Naive B cell (primary cell): ENCODE measurements around the gene VIPR2. TPM values are rescaled to one million over a fixed set of nuclear protein-coding genes. Genes with fewer than 3 reads are reported as not detected.
"Not testable (repeated sequence)": the region's sequence is repeated elsewhere in the genome, so short reads cannot be mapped to it uniquely, and the experiment has no call there.

Experiments
- ATAC-seq, 2 donors: fragments of 150-1000 bp; cut with Tn5 transposase; 2 replicates each; pipeline ENCODE4 v1.10.0; 2021; ENCODE audit warnings: low read depth in 2 of 2, mild to moderate bottlenecking in 2 of 2, moderate library complexity in 2 of 2
- DNase-seq: peaks from one replicate; pipeline ENCODE4 v3.0.0; 2022
- H3K27ac Mint-ChIP-seq, 6 donors: one replicate each; pipeline ENCODE4 v1.8.0; 2020 to 2022; ENCODE audit warnings: mild to moderate bottlenecking in 6 of 6, mixed read lengths in 6 of 6, moderate library complexity in 5 of 6, inconsistent platforms in 2 of 6
- H3K27me3 Mint-ChIP-seq, 3 donors: one replicate each; pipeline ENCODE4 v1.8.0; 2021 to 2022; ENCODE audit warnings: mixed read lengths in 3 of 3, mild to moderate bottlenecking in 1 of 3
- H3K36me3 Mint-ChIP-seq, 2 donors: one replicate each; pipeline ENCODE4 v1.8.0; 2020 to 2022; ENCODE audit warnings: mixed read lengths in 2 of 2, inconsistent platforms in 1 of 2, mild to moderate bottlenecking in 1 of 2
- H3K4me1 Mint-ChIP-seq, 3 donors: one replicate each; pipeline ENCODE4 v1.8.0; 2020 to 2022; ENCODE audit warnings: mixed read lengths in 3 of 3, inconsistent platforms in 1 of 3, mild to moderate bottlenecking in 1 of 3, moderate library complexity in 1 of 3
- H3K4me3 Mint-ChIP-seq, 8 donors: one replicate each; pipeline ENCODE4 v1.8.0; 2020 to 2022; ENCODE audit warnings: mild to moderate bottlenecking in 8 of 8, mixed read lengths in 8 of 8, moderate library complexity in 8 of 8, inconsistent platforms in 2 of 8
- H3K9me3 Mint-ChIP-seq, 7 donors: one replicate each; pipeline ENCODE4 v1.8.0; 2020 to 2022; ENCODE audit warnings: mixed read lengths in 7 of 7, mild to moderate bottlenecking in 5 of 7, inconsistent platforms in 2 of 7, moderate library complexity in 1 of 7
- polyA plus RNA-seq, 6 donors: library from polyadenylated mRNA; unstranded; fragments of 300-500 nt; fragmentation: Illumina TruSeq; gene quantifications; one replicate each; pipeline ENCODE4 v1.2.3, GENCODE V29; 2021; ENCODE audit warnings: low read depth in 6 of 6

The VIPR2 gene
- polyA plus RNA-seq, 6 donors from 2014 or later, result not detected

DNA sequence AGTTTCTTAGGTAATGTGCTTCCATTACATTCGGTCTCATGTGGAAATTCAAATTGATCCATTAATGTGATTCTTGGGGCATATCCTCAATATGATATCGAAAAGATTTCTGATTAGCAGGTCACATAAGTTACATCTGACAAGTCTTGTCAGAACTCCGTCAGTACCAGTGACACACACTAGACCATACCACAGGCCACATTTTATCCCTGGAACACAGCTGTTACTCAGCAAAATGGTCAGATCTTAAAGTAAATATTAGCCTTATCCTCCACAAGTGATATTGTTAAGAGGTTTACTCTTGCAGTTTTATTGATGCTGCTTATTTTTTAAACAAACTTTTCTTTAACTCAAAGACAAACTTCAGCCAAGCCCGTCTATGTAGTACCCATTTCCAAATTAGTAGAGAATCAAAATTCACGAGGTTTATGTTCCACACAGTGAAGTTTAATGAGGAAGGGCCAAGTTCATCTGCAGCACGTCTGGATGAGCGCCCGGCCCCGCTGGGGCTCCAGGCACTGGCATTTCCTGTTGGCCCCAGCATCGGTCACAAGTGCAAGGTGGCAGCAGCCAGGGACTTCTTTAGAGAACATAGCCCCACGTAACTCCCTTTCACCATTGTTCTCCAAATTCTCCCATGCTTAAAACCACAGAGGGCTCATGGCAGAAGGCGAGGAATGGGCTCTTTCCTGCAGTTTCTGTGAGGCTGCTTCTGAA lies 132.2 kb downstream of the VIPR2 start:
- ATAC-seq, result no peak
- no peaks in the 10 kb centered on the region for H3K36me3 Mint-ChIP-seq
- H3K4me3 Mint-ChIP-seq, result no peak overlapping the region
- H3K27me3 Mint-ChIP-seq, result peaks cover 0 to 12% (median 0%) of the 10 kb centered on the region in 3 donors
- no peaks in the 10 kb centered on the region for H3K9me3 Mint-ChIP-seq
- H3K4me1 Mint-ChIP-seq, result peaks cover 0 to 4% (median 3%) of the 10 kb centered on the region in 3 donors
- DNase-seq, result no peak
- peak overlapping the region in 1 of 6 donors; percentile 42 for H3K27ac Mint-ChIP-seq

DNA sequence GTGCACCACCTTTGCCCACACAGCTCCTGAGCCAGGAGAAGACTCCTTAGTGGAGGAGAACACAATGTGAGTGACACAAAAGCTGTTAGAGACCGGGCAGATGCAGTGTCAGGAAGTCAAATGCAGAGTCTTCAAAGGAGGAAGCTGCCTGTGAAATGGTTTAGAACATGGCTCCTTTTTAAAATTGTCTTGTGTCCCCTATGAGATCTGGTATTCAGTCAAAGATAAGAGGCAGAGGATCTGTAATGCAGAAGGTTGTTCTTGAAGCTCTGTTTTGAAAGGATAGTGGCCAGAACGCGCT lies 133.0 kb downstream of the VIPR2 start:
- H3K4me3 Mint-ChIP-seq, result no peak overlapping the region
- ATAC-seq (no peak), DNase-seq (no peak)
- H3K36me3 Mint-ChIP-seq, result no peaks in the 10 kb centered on the region
- H3K27ac Mint-ChIP-seq, result peak overlapping the region in 2 of 6 donors; percentile 6 to 13
- no peaks in the 10 kb centered on the region for H3K9me3 Mint-ChIP-seq
- peaks cover 0 to 4% (median 3%) of the 10 kb centered on the region in 3 donors for H3K4me1 Mint-ChIP-seq
- peaks cover 0 to 12% (median 0%) of the 10 kb centered on the region in 3 donors for H3K27me3 Mint-ChIP-seq

DNA sequence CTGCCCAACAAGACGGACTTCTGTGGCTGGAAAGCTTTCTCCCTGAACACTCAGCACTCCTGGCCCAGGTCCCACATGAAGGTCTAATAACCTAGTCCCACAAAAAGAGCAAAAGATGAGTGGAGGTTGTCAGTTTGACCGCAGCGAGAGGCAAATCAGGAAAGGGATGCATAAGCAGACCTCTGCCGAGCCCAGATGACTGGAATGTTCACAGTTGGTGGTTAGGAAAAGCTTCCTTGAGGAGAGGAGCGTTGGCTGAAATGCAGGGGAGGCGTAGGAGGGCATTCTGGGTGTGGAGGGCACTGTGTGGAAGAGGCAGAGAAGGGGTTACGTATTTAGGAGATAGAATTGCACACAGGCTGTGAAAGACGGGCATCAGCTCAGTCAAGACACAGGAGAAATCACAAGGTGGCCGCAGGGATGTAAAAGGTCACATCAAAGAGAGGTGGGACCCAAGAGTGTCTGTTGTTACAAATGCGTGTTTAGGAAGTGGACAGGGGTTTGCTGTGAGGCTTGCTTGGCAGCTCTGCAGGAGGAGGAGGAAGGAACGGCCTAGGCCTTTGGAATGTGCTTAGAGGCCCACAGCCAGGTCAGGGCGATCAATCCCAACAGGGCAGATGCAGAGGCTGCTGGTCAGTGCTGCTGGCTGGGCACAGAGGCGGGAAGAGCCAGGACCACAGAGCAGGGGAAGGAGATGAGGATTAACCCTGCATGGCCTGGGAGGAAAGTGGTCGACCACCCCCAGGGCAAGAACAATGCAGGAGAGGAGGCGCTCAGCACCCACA lies 133.5 kb downstream of the VIPR2 start:
- peaks cover 0 to 12% (median 0%) of the 10 kb centered on the region in 3 donors for H3K27me3 Mint-ChIP-seq
- H3K9me3 Mint-ChIP-seq, result no peaks in the 10 kb centered on the region
- peak overlapping the region in 2 of 6 donors; percentile 26 to 43 for H3K27ac Mint-ChIP-seq
- DNase-seq, result no peak
- no peak for ATAC-seq
- peaks cover 0 to 4% (median 3%) of the 10 kb centered on the region in 3 donors for H3K4me1 Mint-ChIP-seq
- no peak overlapping the region for H3K4me3 Mint-ChIP-seq
- H3K36me3 Mint-ChIP-seq, result no peaks in the 10 kb centered on the region

DNA sequence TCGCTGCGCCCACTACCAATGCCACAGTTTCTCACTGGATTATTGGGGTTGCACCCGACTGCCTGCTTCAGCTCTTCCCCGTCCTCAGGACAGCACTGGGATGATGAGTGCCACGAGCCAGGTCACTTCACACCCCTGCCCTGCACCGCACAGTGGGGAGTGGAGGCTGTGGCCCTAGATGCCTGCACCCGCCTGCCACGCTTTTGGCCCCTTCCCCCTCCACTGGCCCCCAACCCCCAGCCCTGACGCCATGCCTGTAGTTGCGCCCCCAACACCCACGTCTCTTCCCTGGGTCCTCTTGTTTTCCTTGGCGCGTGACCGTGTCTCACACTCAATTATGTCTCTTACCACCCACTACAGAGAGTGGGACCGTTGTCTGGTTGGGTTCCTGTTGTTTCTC lies 134.3 kb downstream of the VIPR2 start:
- H3K4me1 Mint-ChIP-seq, result peaks cover 0 to 4% (median 3%) of the 10 kb centered on the region in 3 donors
- ATAC-seq (no peak), DNase-seq (no peak)
- H3K36me3 Mint-ChIP-seq, result no peaks in the 10 kb centered on the region
- no peak overlapping the region for H3K4me3 Mint-ChIP-seq
- H3K27ac Mint-ChIP-seq, result no peak overlapping the region
- H3K27me3 Mint-ChIP-seq, result peaks cover 0 to 12% (median 0%) of the 10 kb centered on the region in 3 donors
- no peaks in the 10 kb centered on the region for H3K9me3 Mint-ChIP-seq

DNA sequence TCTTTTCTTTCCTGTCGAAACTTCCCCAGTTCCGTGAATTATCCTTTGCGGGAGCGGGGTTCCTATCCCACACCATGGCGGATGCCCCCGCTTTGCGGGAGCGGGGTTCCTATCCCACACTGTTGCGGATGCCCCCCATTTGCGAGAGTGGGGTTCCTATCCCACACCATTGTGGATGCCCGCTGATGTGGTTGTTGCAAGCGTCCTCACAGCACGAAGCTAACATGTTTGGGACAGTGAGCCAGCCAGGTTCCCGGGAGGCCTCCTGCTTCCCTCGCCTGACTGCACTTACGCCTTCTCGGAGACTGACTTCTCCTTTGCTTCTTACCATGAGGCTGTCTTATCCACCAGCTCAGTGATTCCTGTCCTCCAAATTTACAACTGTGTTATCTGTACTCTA lies 134.7 kb downstream of the VIPR2 start:
- Mint-ChIP-seq H3K36me3 (no peaks in the 10 kb centered on the region), H3K4me3 (no peak overlapping the region), H3K27ac (no peak overlapping the region), H3K27me3 (peaks cover 0 to 12% (median 0%) of the 10 kb centered on the region in 3 donors), H3K4me1 (peaks cover 0 to 4% (median 0%) of the 10 kb centered on the region in 3 donors), H3K9me3 (no peaks in the 10 kb centered on the region)
- ATAC-seq (no peak), DNase-seq (no peak)

DNA sequence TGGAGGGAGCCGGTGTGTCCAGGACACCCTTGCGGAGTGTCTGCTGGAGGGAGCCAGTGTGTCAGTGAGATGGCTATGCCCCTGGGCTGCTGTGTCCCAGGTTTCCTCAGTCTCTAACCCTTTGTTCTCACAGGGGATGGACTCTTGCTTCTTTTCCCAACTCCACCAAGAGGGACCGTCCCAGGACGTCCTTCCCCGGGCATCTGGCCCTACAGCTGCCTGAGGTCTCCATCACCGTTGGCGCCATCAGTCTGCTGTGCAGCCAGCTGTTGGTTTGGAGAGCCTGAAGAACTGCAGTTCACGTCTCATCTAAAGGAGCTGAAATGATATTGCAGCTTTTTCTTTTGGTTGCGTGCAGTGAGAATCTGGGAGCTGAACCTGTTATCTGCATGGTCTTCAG lies 136.2 kb downstream of the VIPR2 start:
- no peak overlapping the region for H3K27ac Mint-ChIP-seq
- peaks cover 0 to 12% (median 0%) of the 10 kb centered on the region in 3 donors for H3K27me3 Mint-ChIP-seq
- DNase-seq, result no peak
- no peaks in the 10 kb centered on the region for H3K9me3 Mint-ChIP-seq
- ATAC-seq, result no peak
- no peaks in the 10 kb centered on the region for H3K36me3 Mint-ChIP-seq
- peaks cover 0 to 4% (median 0%) of the 10 kb centered on the region in 3 donors for H3K4me1 Mint-ChIP-seq
- no peak overlapping the region for H3K4me3 Mint-ChIP-seq

DNA sequence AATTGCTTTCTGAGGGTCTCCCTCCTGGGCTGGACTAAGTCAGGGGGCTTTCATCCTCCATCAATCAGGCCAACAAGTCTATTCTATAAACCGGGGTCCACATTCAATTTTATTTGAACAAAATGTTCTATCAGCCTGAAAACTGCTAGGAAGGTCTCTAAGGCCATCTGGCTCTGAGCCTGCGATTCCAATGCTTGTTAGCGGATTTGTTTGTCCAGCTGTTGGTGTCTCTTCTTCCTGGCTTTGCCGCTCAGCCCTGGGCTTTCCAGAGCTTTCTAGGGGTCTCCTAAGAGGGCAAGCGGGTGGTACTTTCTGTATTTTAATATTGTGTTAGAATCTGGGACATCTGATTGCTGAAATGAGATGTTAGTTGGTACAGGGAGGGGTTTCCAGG lies 136.7 kb downstream of the VIPR2 start:
- DNase-seq (no peak), ATAC-seq (no peak)
- Mint-ChIP-seq H3K4me1 (peaks cover 0 to 4% (median 0%) of the 10 kb centered on the region in 3 donors), H3K9me3 (no peaks in the 10 kb centered on the region), H3K27me3 (peaks cover 0 to 12% (median 0%) of the 10 kb centered on the region in 3 donors), H3K36me3 (no peaks in the 10 kb centered on the region), H3K27ac (peak overlapping the region in 1 of 6 donors; percentile 20), H3K4me3 (no peak overlapping the region)

DNA sequence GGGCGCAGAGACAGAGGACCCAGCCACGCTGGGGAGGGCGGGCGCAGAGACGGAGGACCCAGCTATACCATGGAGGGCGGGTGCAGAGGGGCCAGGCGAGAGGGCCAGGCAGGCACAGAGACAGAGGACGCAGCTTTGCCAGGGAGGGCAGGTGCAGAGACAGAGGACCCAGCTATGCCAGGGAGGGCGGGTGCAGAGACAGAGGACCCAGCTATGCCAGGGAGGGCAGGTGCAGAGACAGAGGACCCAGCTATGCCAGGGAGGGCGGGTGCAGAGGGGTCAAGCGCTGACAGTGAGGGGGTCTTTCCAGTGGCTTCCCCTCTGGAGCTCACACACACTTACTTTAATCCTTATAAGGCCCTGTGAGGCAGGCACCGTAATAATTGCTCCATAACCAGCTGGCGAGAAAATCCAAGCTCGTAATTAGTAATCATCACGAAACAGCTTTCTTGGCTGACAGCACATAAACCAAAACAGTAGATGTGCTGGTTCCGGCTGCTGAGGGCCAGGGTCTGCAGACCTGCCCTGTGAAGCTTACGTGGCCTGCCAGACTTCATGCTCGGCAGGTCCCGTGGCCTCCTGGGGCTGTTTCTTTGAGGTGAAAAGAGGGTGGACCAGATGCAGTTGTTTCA lies 137.2 kb downstream of the VIPR2 start:
- no peaks in the 10 kb centered on the region for H3K9me3 Mint-ChIP-seq

DNA sequence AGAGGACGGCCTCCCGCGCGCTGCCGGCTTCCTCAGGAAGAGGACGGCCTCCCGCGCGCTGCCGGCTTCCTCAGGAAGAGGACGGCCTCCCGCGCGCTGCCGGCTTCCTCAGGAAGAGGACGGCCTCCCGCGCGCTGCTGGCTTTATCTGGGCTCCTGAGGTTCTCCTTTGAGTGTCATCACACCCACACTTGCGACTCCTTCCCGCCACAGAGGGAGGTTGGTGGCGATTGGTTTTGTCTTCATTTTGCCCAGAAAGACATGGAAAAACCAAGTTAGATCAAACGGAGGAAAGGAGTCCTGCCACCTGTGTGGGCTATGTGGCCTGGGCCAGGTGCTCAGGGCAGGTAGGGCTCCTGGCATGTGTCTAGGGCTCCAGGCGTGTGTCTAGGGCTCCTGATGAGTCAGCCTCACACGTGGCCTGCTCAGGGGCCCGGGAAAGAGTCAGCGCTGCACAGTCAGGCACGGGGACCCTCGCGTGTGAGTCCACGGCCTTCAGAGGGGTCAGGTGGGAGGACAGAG lies 138.0 kb downstream of the VIPR2 start:
- no peak overlapping the region for H3K4me3 Mint-ChIP-seq
- peaks cover 0 to 4% (median 0%) of the 10 kb centered on the region in 3 donors for H3K4me1 Mint-ChIP-seq
- no peak overlapping the region for H3K27ac Mint-ChIP-seq
- ATAC-seq (no peak), DNase-seq (no peak)
- H3K27me3 Mint-ChIP-seq, result peaks cover 0 to 12% (median 0%) of the 10 kb centered on the region in 3 donors
- H3K36me3 Mint-ChIP-seq, result no peaks in the 10 kb centered on the region
- no peaks in the 10 kb centered on the region for H3K9me3 Mint-ChIP-seq

More for the DNA sequence above, 137.2 kb downstream of the VIPR2 start:
- no peak for DNase-seq
- no peaks in the 10 kb centered on the region for H3K36me3 Mint-ChIP-seq
- H3K4me3 Mint-ChIP-seq, result no peak overlapping the region
- H3K27ac Mint-ChIP-seq, result peak overlapping the region in 1 of 6 donors; percentile 20
- H3K4me1 Mint-ChIP-seq, result peaks cover 0 to 4% (median 0%) of the 10 kb centered on the region in 3 donors
- peaks cover 0 to 12% (median 0%) of the 10 kb centered on the region in 3 donors for H3K27me3 Mint-ChIP-seq
- ATAC-seq, result no peak

DNA sequence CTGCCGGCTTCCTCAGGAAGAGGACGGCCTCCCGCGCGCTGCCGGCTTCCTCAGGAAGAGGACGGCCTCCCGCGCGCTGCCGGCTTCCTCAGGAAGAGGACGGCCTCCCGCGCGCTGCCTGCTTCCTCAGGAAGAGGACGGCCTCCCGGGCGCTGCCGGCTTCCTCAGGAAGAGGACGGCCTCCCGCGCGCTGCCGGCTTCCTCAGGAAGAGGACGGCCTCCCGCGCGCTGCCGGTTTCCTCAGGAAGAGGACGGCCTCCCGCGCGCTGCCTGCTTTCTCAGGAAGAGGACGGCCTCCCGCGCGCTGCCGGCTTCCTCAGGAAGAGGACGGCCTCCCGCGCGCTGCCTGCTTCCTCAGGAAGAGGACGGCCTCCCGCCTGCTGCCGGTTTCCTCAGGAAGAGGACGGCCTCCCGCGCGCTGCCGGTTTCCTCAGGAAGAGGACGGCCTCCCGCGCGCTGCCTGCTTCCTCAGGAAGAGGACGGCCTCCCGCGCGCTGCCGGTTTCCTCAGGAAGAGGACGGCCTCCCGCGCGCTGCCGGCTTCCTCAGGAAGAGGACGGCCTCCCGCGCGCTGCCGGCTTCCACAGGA lies 138.6 kb downstream of the VIPR2 start:
- not testable (repeated sequence) for H3K27me3 Mint-ChIP-seq, H3K36me3 Mint-ChIP-seq, H3K9me3 Mint-ChIP-seq, ATAC-seq, H3K4me1 Mint-ChIP-seq, H3K4me3 Mint-ChIP-seq, DNase-seq, H3K27ac Mint-ChIP-seq

DNA sequence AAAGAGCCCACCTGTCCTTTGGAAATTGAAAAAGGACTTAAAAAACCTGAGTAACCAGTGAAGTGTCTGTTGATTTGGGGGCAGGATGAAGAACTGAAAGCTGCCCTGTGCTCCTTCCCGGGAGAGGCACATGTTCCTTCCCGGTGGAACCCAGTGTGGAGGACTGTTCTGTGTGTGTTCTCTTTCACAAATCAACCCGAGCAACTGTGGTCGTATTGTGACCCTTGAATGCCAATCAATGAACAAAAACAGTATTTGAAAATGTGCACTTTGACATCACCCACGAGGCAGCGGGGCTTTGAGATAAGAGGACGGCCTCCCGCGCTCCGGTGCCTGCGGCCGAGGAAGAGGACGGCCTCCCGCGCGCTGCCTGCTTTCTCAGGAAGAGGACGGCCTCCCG lies 139.0 kb downstream of the VIPR2 start:
- no peaks in the 10 kb centered on the region for H3K4me1 Mint-ChIP-seq
- H3K27me3 Mint-ChIP-seq, result peaks cover 0 to 1% (median 0%) of the 10 kb centered on the region in 3 donors
- no peak overlapping the region for H3K4me3 Mint-ChIP-seq
- ATAC-seq (no peak), DNase-seq (no peak)
- no peaks in the 10 kb centered on the region for H3K36me3 Mint-ChIP-seq
- no peaks in the 10 kb centered on the region for H3K9me3 Mint-ChIP-seq
- no peak overlapping the region for H3K27ac Mint-ChIP-seq

DNA sequence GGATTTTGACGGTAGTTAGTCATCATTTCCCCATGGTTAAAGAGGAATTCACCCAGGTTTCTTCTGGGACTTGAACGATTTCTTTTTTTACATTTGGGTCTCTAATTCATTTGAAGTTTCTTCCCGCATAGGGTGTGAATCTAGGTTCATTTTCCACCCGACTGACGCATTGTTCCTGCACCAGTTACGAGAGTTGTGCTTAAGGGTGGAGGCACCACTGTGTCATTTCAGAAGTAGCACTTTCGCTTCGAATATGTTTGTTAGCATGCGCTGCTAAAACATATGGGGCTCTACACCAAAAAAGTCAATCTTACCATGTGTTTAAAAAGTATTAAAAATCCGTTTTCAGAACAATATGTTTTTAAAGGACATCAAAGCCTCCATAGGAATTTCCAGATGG lies 140.3 kb downstream of the VIPR2 start:
- ATAC-seq (no peak), DNase-seq (no peak)
- Mint-ChIP-seq H3K36me3 (no peaks in the 10 kb centered on the region), H3K27ac (no peak overlapping the region), H3K27me3 (peaks cover 0 to 5% (median 0%) of the 10 kb centered on the region in 3 donors), H3K4me1 (no peaks in the 10 kb centered on the region), H3K9me3 (no peaks in the 10 kb centered on the region), H3K4me3 (no peak overlapping the region)

DNA sequence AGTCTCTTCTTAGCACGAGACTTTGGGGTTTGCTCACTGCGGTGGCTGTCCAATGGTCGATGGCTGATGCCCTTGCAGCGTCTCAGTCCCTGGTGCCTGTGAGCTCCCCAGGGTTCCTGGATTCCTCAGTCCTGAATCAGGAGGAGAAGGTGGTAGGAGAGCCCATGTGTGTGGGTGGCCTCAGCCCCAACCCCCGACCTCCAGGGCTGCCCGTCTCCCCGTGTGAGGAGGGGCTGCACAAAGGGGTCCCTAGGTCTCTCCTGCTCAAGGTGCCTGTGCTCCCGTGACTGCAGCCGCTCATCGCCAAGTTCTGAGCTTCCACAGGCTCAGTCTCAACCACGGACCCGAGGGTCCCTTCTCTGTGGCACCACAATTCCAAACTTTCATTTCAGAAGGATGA lies 142.9 kb downstream of the VIPR2 start:
- Mint-ChIP-seq H3K27me3 (peaks cover 0 to 12% (median 5%) of the 10 kb centered on the region in 3 donors), H3K4me1 (no peaks in the 10 kb centered on the region), H3K9me3 (no peaks in the 10 kb centered on the region), H3K27ac (no peak overlapping the region), H3K4me3 (no peak overlapping the region), H3K36me3 (no peaks in the 10 kb centered on the region)
- no peak for ATAC-seq
- DNase-seq, result no peak
